Measurements from ENCODE around the gene AMDHD2. TPM values are rescaled to one million over a fixed set of nuclear protein-coding genes. Genes with fewer than 3 reads are reported as not detected.

AMDHD2 gene
- total RNA-seq, 1 donor from 2014 or later, result 9.3 TPM

DNA sequence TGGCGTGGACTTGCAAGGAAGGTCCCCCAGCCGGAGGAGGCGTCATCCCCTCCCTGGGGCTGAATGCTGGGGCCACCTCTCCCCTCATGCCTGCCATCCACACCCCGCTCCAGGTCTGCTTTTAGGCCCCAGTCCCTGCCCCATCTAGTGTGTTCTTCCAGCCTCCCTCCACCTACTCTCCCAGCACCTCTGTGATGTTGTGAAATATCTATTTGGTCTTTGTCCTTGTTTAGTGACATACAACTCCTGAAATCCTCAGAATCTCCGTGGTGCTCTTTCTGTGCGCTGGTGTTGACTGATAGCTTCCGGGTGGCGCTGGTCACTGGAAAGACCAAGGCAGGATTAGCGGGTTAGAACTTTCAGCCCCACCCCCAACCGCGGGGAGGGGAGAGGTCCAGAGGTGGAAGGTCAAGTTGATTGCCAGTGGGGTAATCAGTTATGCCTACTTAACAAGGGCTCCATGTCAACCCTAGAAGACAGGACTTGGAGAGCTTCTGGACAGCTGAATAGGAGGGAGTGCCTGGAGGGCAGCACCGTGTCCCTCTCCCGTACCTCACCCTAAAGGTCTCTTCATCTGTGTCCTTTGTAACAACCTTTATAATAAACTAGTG, 35.2 kb upstream of the AMDHD2 start:
- intact Hi-C loops (cut with micrococcal nuclease), result no loop called here
- no peaks in the 10 kb centered on the region for H3K27me3 ChIP-seq (ENCODE audit: low read depth)
- H3K27ac ChIP-seq (replicated peaks), result peak overlapping the region; percentile 75
- no peak overlapping the region for H3K4me3 ChIP-seq
- peaks cover 55% of the 10 kb centered on the region for H3K4me1 ChIP-seq
- no peaks in the 10 kb centered on the region for H3K36me3 ChIP-seq
- no peaks in the 10 kb centered on the region for H3K9me3 ChIP-seq (replicated peaks)
- DNase-seq, result no peak
- TF ChIP-seq, protein P1, sequence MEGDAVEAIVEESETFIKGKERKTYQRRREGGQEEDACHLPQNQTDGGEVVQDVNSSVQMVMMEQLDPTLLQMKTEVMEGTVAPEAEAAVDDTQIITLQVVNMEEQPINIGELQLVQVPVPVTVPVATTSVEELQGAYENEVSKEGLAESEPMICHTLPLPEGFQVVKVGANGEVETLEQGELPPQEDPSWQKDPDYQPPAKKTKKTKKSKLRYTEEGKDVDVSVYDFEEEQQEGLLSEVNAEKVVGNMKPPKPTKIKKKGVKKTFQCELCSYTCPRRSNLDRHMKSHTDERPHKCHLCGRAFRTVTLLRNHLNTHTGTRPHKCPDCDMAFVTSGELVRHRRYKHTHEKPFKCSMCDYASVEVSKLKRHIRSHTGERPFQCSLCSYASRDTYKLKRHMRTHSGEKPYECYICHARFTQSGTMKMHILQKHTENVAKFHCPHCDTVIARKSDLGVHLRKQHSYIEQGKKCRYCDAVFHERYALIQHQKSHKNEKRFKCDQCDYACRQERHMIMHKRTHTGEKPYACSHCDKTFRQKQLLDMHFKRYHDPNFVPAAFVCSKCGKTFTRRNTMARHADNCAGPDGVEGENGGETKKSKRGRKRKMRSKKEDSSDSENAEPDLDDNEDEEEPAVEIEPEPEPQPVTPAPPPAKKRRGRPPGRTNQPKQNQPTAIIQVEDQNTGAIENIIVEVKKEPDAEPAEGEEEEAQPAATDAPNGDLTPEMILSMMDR (IDR thresholded peaks at IDR 0.05; ENCODE audit: borderline replicate concordance), result no peak

- no peaks in the 10 kb centered on the region for H3K9me3 ChIP-seq (replicated peaks)
- H3K4me1 ChIP-seq, result peaks cover 55% of the 10 kb centered on the region
- peak overlapping the region; percentile 29 for H3K4me3 ChIP-seq
- intact Hi-C loops (cut with micrococcal nuclease), result no loop called here
- TF ChIP-seq, protein P1 (IDR thresholded peaks at IDR 0.05; ENCODE audit: borderline replicate concordance), result no peak
- peaks cover 3% of the 10 kb centered on the region for H3K36me3 ChIP-seq
- no peaks in the 10 kb centered on the region for H3K27me3 ChIP-seq (ENCODE audit: low read depth)
- H3K27ac ChIP-seq (replicated peaks), result peak overlapping the region; percentile 75
- no peak for DNase-seq
These were observed 34.2 kb upstream of the AMDHD2 start for GRCh38 chr16:2485811-2486507.

- peak overlapping the region; percentile 75 for H3K27ac ChIP-seq (replicated peaks)
- intact Hi-C loops (cut with micrococcal nuclease), result no loop called here
- no peaks in the 10 kb centered on the region for H3K27me3 ChIP-seq (ENCODE audit: low read depth)
- H3K4me1 ChIP-seq, result peaks cover 55% of the 10 kb centered on the region
- H3K4me3 ChIP-seq, result peak overlapping the region; percentile 29
- peak; percentile 56 for DNase-seq
- H3K9me3 ChIP-seq (replicated peaks), result no peaks in the 10 kb centered on the region
- H3K36me3 ChIP-seq, result peaks cover 3% of the 10 kb centered on the region
- TF ChIP-seq, protein P1 (IDR thresholded peaks at IDR 0.05; ENCODE audit: borderline replicate concordance), result peak; percentile 52
These were observed 33.3 kb upstream of the AMDHD2 start for GRCh38 chr16:2486645-2487516.

DNA sequence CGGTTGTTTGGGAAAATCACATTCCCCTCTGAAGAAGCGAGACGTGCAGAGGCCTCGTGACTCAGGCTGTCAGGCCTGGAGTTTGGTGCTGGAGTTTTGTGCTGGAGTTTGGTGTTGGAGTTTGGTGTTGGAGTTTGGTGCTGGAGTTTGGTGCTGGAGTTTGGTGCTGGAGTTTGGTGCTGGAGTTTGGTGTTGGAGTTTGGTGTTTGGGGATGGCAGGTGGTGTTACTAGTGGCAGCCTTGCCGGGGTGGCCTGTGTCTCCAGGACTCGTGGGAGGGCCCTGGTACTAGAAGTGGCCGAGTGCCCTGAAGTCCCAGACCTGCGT, 32.7 kb upstream of the AMDHD2 start:
- intact Hi-C loops (cut with micrococcal nuclease), result no loop called here
- peaks cover 3% of the 10 kb centered on the region for H3K36me3 ChIP-seq
- TF ChIP-seq, protein P1 (IDR thresholded peaks at IDR 0.05; ENCODE audit: borderline replicate concordance), result no peak

DNA sequence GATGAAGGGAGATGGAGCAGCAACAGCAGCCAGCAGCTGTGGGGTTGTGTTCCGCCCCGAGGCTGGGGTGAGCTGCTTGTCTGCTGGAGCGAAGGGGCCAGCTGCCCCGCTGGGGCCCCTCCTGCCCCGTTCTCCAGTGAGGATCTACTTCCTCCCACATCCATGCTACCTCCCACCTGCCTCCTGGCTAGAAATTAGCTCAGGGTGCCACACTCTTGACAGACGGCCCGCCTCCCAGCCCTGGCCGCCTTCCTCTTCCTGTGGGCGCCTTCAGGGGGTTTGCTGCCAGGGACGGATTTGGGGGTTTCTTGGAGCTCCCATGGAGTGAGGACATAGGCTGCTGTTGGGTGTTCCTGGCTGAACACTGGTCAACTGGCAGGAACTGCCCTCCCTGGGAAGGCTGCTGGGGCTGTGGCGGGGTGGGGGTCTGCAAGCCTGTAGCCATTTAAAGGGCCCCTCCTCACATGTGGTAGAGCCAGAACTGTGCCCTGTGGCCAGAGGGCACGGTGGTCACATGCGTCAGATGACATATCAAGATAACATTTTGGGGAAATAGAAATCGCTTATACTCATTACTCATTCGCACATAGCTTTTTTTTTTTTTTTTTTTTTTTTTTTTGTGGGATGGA, 32.2 kb upstream of the AMDHD2 start:
- peaks cover 46% of the 10 kb centered on the region for H3K4me1 ChIP-seq
- H3K27ac ChIP-seq (replicated peaks), result no peak overlapping the region
- no peak overlapping the region for H3K4me3 ChIP-seq
- TF ChIP-seq, protein P1 (IDR thresholded peaks at IDR 0.05; ENCODE audit: borderline replicate concordance), result no peak
- intact Hi-C loops (cut with micrococcal nuclease), result no loop called here
- H3K9me3 ChIP-seq (replicated peaks), result no peaks in the 10 kb centered on the region
- no peaks in the 10 kb centered on the region for H3K27me3 ChIP-seq (ENCODE audit: low read depth)
- H3K36me3 ChIP-seq, result peaks cover 3% of the 10 kb centered on the region
- DNase-seq, result no peak

More for the DNA sequence above, 32.7 kb upstream of the AMDHD2 start:
- Histone ChIP-seq H3K27me3 (ENCODE audit: low read depth) (no peaks in the 10 kb centered on the region), H3K4me3 (no peak overlapping the region), H3K9me3 (replicated peaks) (no peaks in the 10 kb centered on the region), H3K27ac (replicated peaks) (peak overlapping the region; percentile 75), H3K4me1 (peaks cover 51% of the 10 kb centered on the region)
- DNase-seq, result no peak

Data from left ventricle myocardium inferior (tissue), 1 donor.